NCI-H146 treated with DMSO at 0.1 percent for 48 hours (cell line): Measurements from ENCODE around the gene TSPAN14.
A peak's percentile ranks its signal among the peaks of the same experiment; 100 is the strongest.

Experiments used
- DNase-seq: peaks from one replicate; lab custom pipeline; 2025; ENCODE audit not compliant: unreplicated experiment; lab: John Stamatoyannopoulos, UW

Gene TSPAN14

GRCh38 chr10:80454513-80455460, 677 bp downstream of the TSPAN14 start:
- DNase-seq = peak; percentile 35

GRCh38 chr10:80455461-80456349, 1.6 kb downstream of the TSPAN14 start:
- no peak for DNase-seq

GRCh38 chr10:80457554-80458262, 3.6 kb downstream of the TSPAN14 start:
- DNase-seq = no peak

- DNase-seq = no peak
Observed at GRCh38 chr10:80458263-80458625, 4.1 kb downstream of the TSPAN14 start.

GRCh38 chr10:80458638-80459037, 4.5 kb downstream of the TSPAN14 start:
- DNase-seq = no peak

- DNase-seq = no peak
Observed at GRCh38 chr10:80459047-80459865, 5.1 kb downstream of the TSPAN14 start.

GRCh38 chr10:80460399-80461207, 6.5 kb downstream of the TSPAN14 start:
- DNase-seq = peak; percentile 11

GRCh38 chr10:80461208-80462183, 7.4 kb downstream of the TSPAN14 start:
- no peak for DNase-seq

- no peak for DNase-seq
Observed at GRCh38 chr10:80462299-80462980, 8.3 kb downstream of the TSPAN14 start.

GRCh38 chr10:80462981-80463741, 9.1 kb downstream of the TSPAN14 start:
- DNase-seq = peak; percentile 10

- no peak for DNase-seq
Observed at GRCh38 chr10:80463868-80464267, 9.8 kb downstream of the TSPAN14 start.

GRCh38 chr10:80464557-80465450, 10.7 kb downstream of the TSPAN14 start:
- no peak for DNase-seq

- DNase-seq = no peak
Observed at GRCh38 chr10:80465451-80465835, 11.3 kb downstream of the TSPAN14 start.

GRCh38 chr10:80465839-80466590, 11.9 kb downstream of the TSPAN14 start:
- no peak for DNase-seq

- no peak for DNase-seq
Observed at GRCh38 chr10:80466724-80467326, 12.7 kb downstream of the TSPAN14 start.
